ENCODE measurements around the gene PALM2AKAP2. TPM values are rescaled to one million over a fixed set of nuclear protein-coding genes. Genes with fewer than 3 reads are reported as not detected.

Gene PALM2AKAP2
- total RNA-seq, 1 experiment from 2014 or later, result 2.1 TPM

GRCh38 chr9:109781541-109782197 is 1.7 kb downstream of the PALM2AKAP2 start:
- intact Hi-C loops (cut with micrococcal nuclease; ENCODE audit: unreplicated experiment), result loop anchor here (5.0 kb wide), 1 partner anchor 36 kb away; no protein-coding TSS in a partner anchor
- Histone ChIP-seq H2AFZ (no peak overlapping the region), H3K4me2 (peak overlapping the region; percentile 89), H3K9me2 (ENCODE audit: insufficient read depth) (no peaks in the 10 kb centered on the region), H3K4me3 (peak overlapping the region; percentile 89), H3K36me3 (ENCODE audit: low read depth) (no peaks in the 10 kb centered on the region), H3K9me3 (ENCODE audit: insufficient read depth, low read depth) (no peaks in the 10 kb centered on the region), H3K79me2 (ENCODE audit: low read depth) (peaks cover 15% of the 10 kb centered on the region; the same call in 1 of the 2 replicates), H3K27ac (no peak overlapping the region), H3K27me3 (ENCODE audit: insufficient read depth, low read depth) (no peaks in the 10 kb centered on the region), H3F3A (ENCODE audit: insufficient read depth, low read depth) (no peaks in the 10 kb centered on the region), H3K4me1 (replicated peaks; ENCODE audit: insufficient read depth) (peaks cover 11% of the 10 kb centered on the region), H4K20me1 (ENCODE audit: insufficient read depth) (no peaks in the 10 kb centered on the region)
- no peak for DNase-seq
- TF ChIP-seq EZH2 (IDR thresholded peaks at IDR 0.05; ENCODE audit: low read depth), result no peak
- no peak for TF ChIP-seq CTCF (conservative IDR thresholded peaks at IDR 0.05)
- POLR2A ChIA-PET (ENCODE audit: unreplicated experiment), result no interaction called here
- no TSS peak for BruUV-seq (replicated peaks)
- CTCF ChIA-PET, result no interaction called here

- Histone ChIP-seq H3F3A (ENCODE audit: insufficient read depth, low read depth) (peaks cover 9% of the 10 kb centered on the region), H3K4me3 (no peak overlapping the region), H3K4me2 (no peak overlapping the region), H3K9me3 (ENCODE audit: insufficient read depth, low read depth) (peaks cover 3% of the 10 kb centered on the region; the same call in 1 of the 2 replicates), H3K27ac (no peak overlapping the region), H3K79me2 (ENCODE audit: low read depth) (peaks cover 19% of the 10 kb centered on the region), H3K4me1 (replicated peaks; ENCODE audit: insufficient read depth) (peaks cover 11% of the 10 kb centered on the region), H3K9me2 (ENCODE audit: insufficient read depth) (no peaks in the 10 kb centered on the region; the same call in 1 of the 2 replicates), H3K27me3 (ENCODE audit: insufficient read depth, low read depth) (no peaks in the 10 kb centered on the region), H4K20me1 (ENCODE audit: insufficient read depth) (no peaks in the 10 kb centered on the region), H2AFZ (no peak overlapping the region), H3K36me3 (ENCODE audit: low read depth) (no peaks in the 10 kb centered on the region)
- intact Hi-C loops (cut with micrococcal nuclease; ENCODE audit: unreplicated experiment), result no loop called here
- TF ChIP-seq EZH2 (IDR thresholded peaks at IDR 0.05; ENCODE audit: low read depth) (no peak), CTCF (conservative IDR thresholded peaks at IDR 0.05) (no peak)
- DNase-seq, result no peak
- BruUV-seq (replicated peaks), result no TSS peak
- POLR2A ChIA-PET (ENCODE audit: unreplicated experiment), result no interaction called here
- CTCF ChIA-PET, result no interaction called here
Observed at GRCh38 chr9:109787735-109788134, 7.7 kb downstream of the PALM2AKAP2 start.

DNA sequence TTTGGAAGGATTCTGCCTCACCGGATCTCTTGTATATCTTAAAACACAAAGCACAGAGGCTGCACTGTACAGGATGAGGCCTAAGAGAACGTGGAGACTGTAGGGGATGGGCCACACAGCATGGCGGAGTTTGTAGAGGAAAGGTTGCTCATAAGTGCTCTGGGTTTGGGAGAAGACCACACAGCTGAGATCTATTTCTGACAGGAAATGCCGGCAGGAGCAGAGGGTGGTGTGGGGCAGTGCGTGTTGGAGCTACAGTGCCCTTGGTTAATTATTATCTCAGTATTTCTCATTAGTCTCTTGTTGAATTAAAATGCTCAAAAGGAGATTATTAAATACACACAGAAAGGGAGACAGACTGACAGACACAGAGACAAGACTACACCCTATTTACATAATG is 9.6 kb downstream of the PALM2AKAP2 start:
- Histone ChIP-seq H3K27me3 (ENCODE audit: insufficient read depth, low read depth) (no peaks in the 10 kb centered on the region), H3K4me3 (no peak overlapping the region), H3K4me2 (no peak overlapping the region), H3K4me1 (replicated peaks; ENCODE audit: insufficient read depth) (peaks cover 29% of the 10 kb centered on the region), H3F3A (ENCODE audit: insufficient read depth, low read depth) (peaks cover 23% of the 10 kb centered on the region), H3K27ac (no peak overlapping the region), H3K9me3 (ENCODE audit: insufficient read depth, low read depth) (peaks cover 3% of the 10 kb centered on the region; the same call in 1 of the 2 replicates), H2AFZ (no peak overlapping the region), H3K79me2 (ENCODE audit: low read depth) (peaks cover 20% of the 10 kb centered on the region; the same call in 1 of the 2 replicates), H3K36me3 (ENCODE audit: low read depth) (no peaks in the 10 kb centered on the region), H4K20me1 (ENCODE audit: insufficient read depth) (no peaks in the 10 kb centered on the region), H3K9me2 (ENCODE audit: insufficient read depth) (no peaks in the 10 kb centered on the region; the same call in 1 of the 2 replicates)
- ChIA-PET POLR2A (ENCODE audit: unreplicated experiment) (no interaction called here), CTCF (no interaction called here)
- DNase-seq, result no peak
- no TSS peak for BruUV-seq (replicated peaks)
- intact Hi-C loops (cut with micrococcal nuclease; ENCODE audit: unreplicated experiment), result no loop called here
- no peak for TF ChIP-seq EZH2 (IDR thresholded peaks at IDR 0.05; ENCODE audit: low read depth)
- no peak for TF ChIP-seq CTCF (conservative IDR thresholded peaks at IDR 0.05)
